Uterus (tissue), 4 donors: ENCODE data around the gene DUSP6. TPM values are rescaled to one million over a fixed set of nuclear protein-coding genes. Genes with fewer than 3 reads are reported as not detected.

Experiments
- DNase-seq, 2 donors: peaks; one replicate each; pipeline ENCODE4 v3.0.0-alpha.2; 2019 to 2020
- H3K27ac ChIP-seq, 2 donors: fragments of 200-600 bp; sonication (generic); 1 replicate in 1 of 2; 2 replicates in 1 of 2; pipeline ENCODE4 v1.5.1; 2016 to 2018
- H3K27me3 ChIP-seq, 2 donors: fragments of 200-600 bp; sonication (generic); one replicate each; pipeline ENCODE4 v1.5.1; 2018 to 2019; ENCODE audit warnings: control low read depth in 1 of 2
- H3K36me3 ChIP-seq, 2 donors: fragments of 200-600 bp; sonication (generic); one replicate each; pipeline ENCODE4 v1.5.1; 2019; ENCODE audit warnings: control low read depth in 1 of 2
- H3K4me1 ChIP-seq, 2 donors: fragments of 200-600 bp; sonication (generic); one replicate each; pipeline ENCODE4 v1.5.1; 2018 to 2019; ENCODE audit warnings: control low read depth in 1 of 2
- H3K4me3 ChIP-seq, 2 donors: fragments of 200-600 bp; sonication (generic); 1 replicate in 1 of 2; 2 replicates in 1 of 2; pipeline ENCODE4 v1.5.1; 2018 to 2019; ENCODE audit warnings: mild to moderate bottlenecking in 1 of 2
- H3K9me3 ChIP-seq, 2 donors: fragments of 200-600 bp; sonication (generic); one replicate each; pipeline ENCODE4 v1.5.1; 2019; ENCODE audit warnings: control low read depth in 1 of 2
- CTCF ChIP-seq, 4 experiments: fragments of 200-600 bp in 2 of 4; fragments of 450-650 bp in 2 of 4; sonication (generic) in 2 of 4; IDR thresholded peaks; one replicate each; pipeline ENCODE4 v1.5.1; 2016 to 2019; ENCODE audit warnings: antibody characterized with exemption in 4 of 4, mild to moderate bottlenecking in 2 of 4, moderate library complexity in 1 of 4
- POLR2A ChIP-seq, 2 donors: fragments of 450-650 bp; IDR thresholded peaks; one replicate each; pipeline ENCODE4 v1.6.1; 2016; ENCODE audit warnings: antibody characterized with exemption in 2 of 2, mild to moderate bottlenecking in 1 of 2, moderate library complexity in 1 of 2
- intact Hi-C: fragments of 100-400 bp; cut with DNase I; formaldehyde crosslinking; loops from one replicate; pipeline ENCODE4 v1.15.1; 2023; ENCODE audit warnings: low total_unique reads
- total RNA-seq, 4 donors: library from RNA; depleted of rRNA in 3 of 4; stranded (reverse); fragments of >200 nt in 3 of 4; gene quantifications; one replicate each; pipeline versions ENCODE4 v1.1.0 to v1.2.4, GENCODE V29; 2014 to 2023
- donor health status: DM: yes; HTN: yes; CAD: no.

DUSP6 gene
- 100 to 1,000 TPM in 1 of 4 donors, 10 to 100 TPM in 3; 28.7 to 103 (median 77.6) TPM for total RNA-seq

GRCh38 chr12:89352492-89353187 lies at the start of gene DUSP6:
DUSP6 (minus strand) TSS chr12:89352501; CDS start chr12:89352039, 462 bp downstream.
- intact Hi-C loops, result loop anchor here (10.0 kb wide), 1 partner anchor 102 kb away; no protein-coding TSS in a partner anchor
- H3K4me1 ChIP-seq, result no peaks in the 10 kb centered on the region

GRCh38 chr12:89401433-89402058 lies 49.2 kb upstream of the DUSP6 start:
- H3K27ac ChIP-seq, result no peak overlapping the region
- H3K27me3 ChIP-seq, result no peaks in the 10 kb centered on the region
- intact Hi-C loops, result no loop called here
- no peak overlapping the region for H3K4me3 ChIP-seq
- H3K36me3 ChIP-seq, result no peaks in the 10 kb centered on the region
- no peaks in the 10 kb centered on the region for H3K9me3 ChIP-seq
- H3K4me1 ChIP-seq, result no peaks in the 10 kb centered on the region
- TF ChIP-seq CTCF (IDR thresholded peaks at IDR 0.05), result no peak
- TF ChIP-seq POLR2A (IDR thresholded peaks at IDR 0.05), result no peak
- DNase-seq, result no peak

More at GRCh38 chr12:89352492-89353187, at the start of gene DUSP6:
- Histone ChIP-seq H3K9me3 (no peaks in the 10 kb centered on the region), H3K36me3 (no peaks in the 10 kb centered on the region), H3K4me3 (peak within 1 kb of the TSS; percentile 44 to 79), H3K27me3 (no peaks in the 10 kb centered on the region), H3K27ac (peak within 1 kb of the TSS; percentile 93 to 96)
- DNase-seq, result peak; percentile 81 to 89
- peak; percentile 55 to 90 for TF ChIP-seq POLR2A (IDR thresholded peaks at IDR 0.05)
- TF ChIP-seq CTCF (IDR thresholded peaks at IDR 0.05), result no peak

- no peak for TF ChIP-seq POLR2A (IDR thresholded peaks at IDR 0.05)
- TF ChIP-seq CTCF (IDR thresholded peaks at IDR 0.05), result no peak
- intact Hi-C loops, result no loop called here
- no peak for DNase-seq
- Histone ChIP-seq H3K36me3 (no peaks in the 10 kb centered on the region), H3K27me3 (no peaks in the 10 kb centered on the region), H3K9me3 (no peaks in the 10 kb centered on the region), H3K27ac (no peak overlapping the region), H3K4me3 (no peak overlapping the region), H3K4me1 (no peaks in the 10 kb centered on the region)
Observed at GRCh38 chr12:89400415-89400814, 48.1 kb upstream of the DUSP6 start.

GRCh38 chr12:89395712-89396111 lies 43.4 kb upstream of the DUSP6 start:
- TF ChIP-seq CTCF (IDR thresholded peaks at IDR 0.05), result no peak
- no peak for TF ChIP-seq POLR2A (IDR thresholded peaks at IDR 0.05)

GRCh38 chr12:89393551-89394121 lies 41.3 kb upstream of the DUSP6 start:
- Histone ChIP-seq H3K4me3 (no peak overlapping the region), H3K9me3 (no peaks in the 10 kb centered on the region), H3K4me1 (no peaks in the 10 kb centered on the region), H3K27ac (no peak overlapping the region), H3K36me3 (no peaks in the 10 kb centered on the region), H3K27me3 (no peaks in the 10 kb centered on the region)
- TF ChIP-seq POLR2A (IDR thresholded peaks at IDR 0.05) (no peak), CTCF (IDR thresholded peaks at IDR 0.05) (no peak)
- intact Hi-C loops, result no loop called here
- DNase-seq, result no peak

More at GRCh38 chr12:89395712-89396111, 43.4 kb upstream of the DUSP6 start:
- Histone ChIP-seq H3K4me1 (no peaks in the 10 kb centered on the region), H3K9me3 (no peaks in the 10 kb centered on the region), H3K27ac (no peak overlapping the region), H3K36me3 (no peaks in the 10 kb centered on the region), H3K4me3 (no peak overlapping the region), H3K27me3 (no peaks in the 10 kb centered on the region)
- intact Hi-C loops, result no loop called here
- no peak for DNase-seq
